Lung (tissue), 12 donors: ENCODE measurements around the gene SRPK2. TPM values are rescaled to one million over a fixed set of nuclear protein-coding genes. Genes with fewer than 3 reads are reported as not detected.

Experiments
- ATAC-seq: fragments of 200-7000 bp; cut with Tn5 transposase; one replicate; pipeline ENCODE4 v1.9.1; 2020; ENCODE audit warnings: moderate number of reproducible peaks; ENCODE audit not compliant: insufficient read depth, low FRiP score
- DNase-seq, 3 donors: peaks; one replicate each; pipeline ENCODE4 v3.0.0-alpha.2; 2013 to 2017
- H3K27ac ChIP-seq, 2 donors: one replicate each; pipeline ENCODE4 v1.5.1; 2013; ENCODE audit warnings: mild to moderate bottlenecking in 2 of 2, moderate library complexity in 2 of 2, control low read depth in 1 of 2, inconsistent platforms in 1 of 2, low read depth in 1 of 2, low read length in 1 of 2
- H3K27me3 ChIP-seq, 3 donors: one replicate each; pipeline ENCODE4 v1.5.1; 2013; ENCODE audit warnings: low read length in 2 of 3; ENCODE audit not compliant: control insufficient read depth in 3 of 3, insufficient read depth in 3 of 3
- H3K36me3 ChIP-seq, 4 donors: one replicate each; pipeline ENCODE4 v1.5.1; 2013; ENCODE audit warnings: low read length in 4 of 4, mild to moderate bottlenecking in 1 of 4, moderate library complexity in 1 of 4; ENCODE audit not compliant: control insufficient read depth in 4 of 4, insufficient read depth in 4 of 4
- H3K4me1 ChIP-seq, 5 donors: one replicate each; pipeline ENCODE4 v1.5.1; 2013; ENCODE audit warnings: low read length in 5 of 5, mild to moderate bottlenecking in 2 of 5, moderate library complexity in 1 of 5; ENCODE audit not compliant: control insufficient read depth in 5 of 5, insufficient read depth in 5 of 5
- H3K4me3 ChIP-seq: one replicate; pipeline ENCODE4 v1.5.1; 2013; ENCODE audit warnings: mild to moderate bottlenecking, control low read depth, moderate library complexity
- H3K9ac ChIP-seq, 2 donors: one replicate each; pipeline ENCODE4 v1.5.1; 2013; ENCODE audit warnings: low read length in 2 of 2, control low read depth in 1 of 2; ENCODE audit not compliant: insufficient read depth in 1 of 2
- H3K9me3 ChIP-seq, 4 donors: one replicate each; pipeline ENCODE4 v1.5.1; 2013; ENCODE audit warnings: low read length in 3 of 4, mild to moderate bottlenecking in 1 of 4, moderate library complexity in 1 of 4; ENCODE audit not compliant: control insufficient read depth in 4 of 4, insufficient read depth in 3 of 4
- CTCF ChIP-seq: IDR thresholded peaks from 2 replicates; pipeline ENCODE4 v1.5.1; 2012; ENCODE audit warnings: mild to moderate bottlenecking; ENCODE audit errors: control extremely low read depth, extremely low read depth
- WGBS, 2 donors: extraction: QIAGEN DNeasy Blood & Tissue Kit; methylation state at CpG; one replicate each; pipeline ENCODE4 v1.1.7; 2013; 5-methylcytosine and 5-hydroxymethylcytosine counted together
- polyA plus RNA-seq, 2 donors: library from polyadenylated mRNA; stranded (reverse); fragments of 200-250 nt; gene quantifications; one replicate each; pipeline ENCODE4 v1.2.1, GENCODE V29; 2013
- total RNA-seq, 2 donors: library from RNA; depleted of rRNA in 1 of 2; stranded (reverse); fragments of >200 nt in 1 of 2; gene quantifications; one replicate each; pipeline ENCODE4 v1.2.1, GENCODE V29; 2014 to 2021
- donor health status: control.
- donor health status: control.
- donor health status: Bipolar disorder and iron deficiency.
- donor health status: healthy.
- donor health status: DM: yes; HTN: yes; CAD: no.

Gene SRPK2
- total and polyA plus RNA-seq, 4 donors, result 10.8 to 71.2 (median 23.2) TPM

DNA sequence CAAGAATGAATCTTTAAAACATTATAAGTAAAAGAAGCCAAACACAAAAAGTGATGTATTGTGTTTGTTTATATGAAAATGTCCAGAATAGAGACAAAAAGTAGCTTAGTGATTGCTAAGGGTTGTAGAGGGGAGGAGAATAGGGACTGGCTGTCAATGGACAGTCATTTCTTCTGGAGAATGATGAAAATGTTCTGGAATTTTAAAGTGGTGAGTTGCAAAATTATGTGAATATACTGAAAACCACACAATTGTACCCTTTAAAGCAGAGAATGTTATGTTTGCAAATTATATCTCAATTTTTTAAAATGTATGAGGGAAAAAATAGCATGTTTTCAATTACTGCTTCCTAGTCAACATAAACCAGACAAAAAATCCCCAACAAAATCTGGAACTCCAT is 200.5 kb downstream of the SRPK2 start:
- no peaks in the 10 kb centered on the region for H3K27me3 ChIP-seq
- H3K4me3 ChIP-seq, result no peak overlapping the region
- H3K36me3 ChIP-seq, result peaks cover 0 to 3% (median 0%) of the 10 kb centered on the region in 4 donors
- ATAC-seq (no peak), DNase-seq (no peak)
- peaks cover 0 to 3% (median 0%) of the 10 kb centered on the region in 5 donors for H3K4me1 ChIP-seq
- no peak overlapping the region for H3K27ac ChIP-seq
- H3K9ac ChIP-seq, result no peak overlapping the region
- no peaks in the 10 kb centered on the region for H3K9me3 ChIP-seq
- TF ChIP-seq CTCF, result no peak

DNA sequence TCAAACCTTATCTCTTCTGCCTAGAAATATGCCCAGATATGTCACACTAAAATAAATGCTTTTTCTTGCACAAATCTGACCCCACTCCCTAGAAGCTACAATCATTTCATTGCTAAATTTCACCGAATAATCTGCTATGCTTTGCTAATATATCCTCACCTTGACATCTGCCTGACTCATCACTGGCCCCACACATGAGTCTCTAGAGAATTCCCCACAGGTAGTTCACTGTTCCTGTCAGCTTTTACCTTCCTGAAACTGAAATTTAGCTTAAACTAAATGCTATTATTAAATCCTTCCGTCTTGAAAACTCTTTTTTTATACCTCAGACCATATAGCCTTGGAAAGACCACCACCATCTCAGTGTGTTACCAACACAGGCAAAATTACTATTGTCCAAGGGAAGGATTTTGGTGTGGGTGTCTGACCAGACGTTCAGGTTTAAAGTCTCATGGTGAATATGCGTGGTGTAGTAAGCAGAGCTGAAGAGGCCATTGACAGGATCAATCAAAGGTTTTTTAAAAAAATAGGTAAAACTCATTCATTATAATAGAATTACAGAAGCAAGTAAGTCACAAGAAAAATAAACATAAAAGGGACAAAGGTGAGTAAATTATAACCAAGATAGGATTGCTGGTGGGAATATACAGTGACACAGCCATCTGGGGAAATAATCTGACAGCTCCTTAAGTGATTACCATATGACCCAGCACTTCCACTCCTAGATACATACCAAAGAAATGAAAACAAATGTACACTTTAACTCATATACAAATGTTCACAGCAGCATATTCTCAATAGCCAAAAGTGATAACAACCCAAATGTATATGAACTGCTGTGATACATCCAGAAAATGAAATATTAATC is 201.2 kb downstream of the SRPK2 start:
- H3K4me3 ChIP-seq, result no peak overlapping the region
- H3K9ac ChIP-seq, result no peak overlapping the region
- TF ChIP-seq CTCF, result no peak
- H3K9me3 ChIP-seq, result no peaks in the 10 kb centered on the region
- peaks cover 0 to 3% (median 0%) of the 10 kb centered on the region in 4 donors for H3K36me3 ChIP-seq
- peaks cover 0 to 3% (median 0%) of the 10 kb centered on the region in 5 donors for H3K4me1 ChIP-seq
- WGBS, 2 donors, result 94% methylated on average over 4 of the region's 4 CpGs
- H3K27ac ChIP-seq, result no peak overlapping the region
- H3K27me3 ChIP-seq, result no peaks in the 10 kb centered on the region
- DNase-seq (no peak), ATAC-seq (no peak)

- Histone ChIP-seq H3K27me3 (no peaks in the 10 kb centered on the region), H3K9ac (no peak overlapping the region), H3K4me1 (peaks cover 0 to 3% (median 0%) of the 10 kb centered on the region in 5 donors), H3K4me3 (no peak overlapping the region), H3K27ac (no peak overlapping the region), H3K36me3 (peaks cover 0 to 3% (median 0%) of the 10 kb centered on the region in 4 donors), H3K9me3 (no peaks in the 10 kb centered on the region)
- DNase-seq (no peak), ATAC-seq (no peak)
- 96 to 97% methylated on average over 2 of the region's 2 CpGs for WGBS, 2 donors
- TF ChIP-seq CTCF, result no peak
Observed at GRCh38 chr7:105185290-105186010, 203.3 kb downstream of the SRPK2 start.
